HG02973 (cell line): Measurements from ENCODE around the gene TNIP1.
A peak's percentile ranks its signal among the peaks of the same experiment; 100 is the strongest.

ENCODE experiments used
- ATAC-seq: cut with Tn5 transposase; IDR thresholded peaks from one replicate; pipeline ENCODE4 v1.9.1; 2021; ENCODE audit warnings: moderate library complexity; ENCODE audit not compliant: unreplicated experiment

TNIP1 gene

GRCh38 chr5:151047814-151048425, 32.9 kb downstream of the TNIP1 start:
- ATAC-seq: peak; percentile 72

- ATAC-seq: no peak
Observed at GRCh38 chr5:151042453-151043093, 38.3 kb downstream of the TNIP1 start.

DNA sequence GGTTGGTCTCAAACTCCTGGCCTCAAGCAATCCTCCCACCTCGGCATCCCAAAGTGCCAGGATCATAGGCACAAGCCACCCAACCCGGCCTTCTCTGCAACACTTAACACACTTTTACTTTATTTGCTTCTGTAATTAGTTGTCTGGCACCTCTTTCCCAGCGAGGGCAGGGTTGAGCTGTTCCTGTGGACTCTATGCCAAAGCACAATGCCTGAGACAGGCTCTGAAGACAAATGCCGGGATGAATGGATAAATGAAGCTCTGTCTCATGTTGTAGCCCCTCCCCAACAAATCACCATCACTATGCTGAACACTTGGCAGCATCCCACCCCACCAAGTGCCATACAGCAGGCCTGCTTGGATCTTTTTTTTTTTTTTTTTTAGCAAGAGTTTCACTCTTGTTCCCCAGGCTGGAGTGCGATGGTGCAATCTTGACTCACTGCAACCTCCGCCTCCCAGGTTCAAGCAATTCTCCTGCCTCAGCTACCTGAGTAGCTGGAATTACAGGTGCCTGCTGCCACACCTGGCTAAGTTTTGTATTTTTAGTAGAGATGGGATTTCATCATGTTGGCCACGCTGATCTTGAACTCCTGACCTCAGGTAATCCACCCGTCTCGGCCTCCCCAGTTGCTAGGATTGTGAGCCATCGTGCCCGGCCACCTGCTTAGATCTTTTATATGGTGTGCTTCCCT, 39.1 kb downstream of the TNIP1 start:
- no peak for ATAC-seq

- ATAC-seq: no peak
Observed at GRCh38 chr5:151040211-151040747, 40.6 kb downstream of the TNIP1 start.

- ATAC-seq: no peak
Observed at GRCh38 chr5:151039665-151040064, 41.2 kb downstream of the TNIP1 start.

- no peak for ATAC-seq
Observed at GRCh38 chr5:151038801-151039238, 42.0 kb downstream of the TNIP1 start.

DNA sequence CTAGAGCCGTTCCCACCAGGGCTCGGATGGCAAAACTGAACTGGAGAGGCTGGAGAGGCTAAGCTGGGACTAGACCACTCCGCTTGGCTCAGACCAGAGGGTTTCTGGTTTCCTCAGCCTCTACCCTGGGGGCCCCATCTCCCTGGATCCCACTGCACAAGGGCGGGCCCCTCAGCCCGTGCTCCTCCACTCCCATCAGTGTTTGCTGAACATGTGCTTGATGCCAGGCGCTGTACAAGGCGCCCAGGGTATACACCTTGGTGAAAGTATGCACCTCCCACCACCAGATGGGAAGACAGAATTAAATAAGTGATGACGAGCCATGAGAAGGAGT, 42.5 kb downstream of the TNIP1 start:
- no peak for ATAC-seq

- ATAC-seq: no peak
Observed at GRCh38 chr5:151037561-151038411, 43.0 kb downstream of the TNIP1 start.

- ATAC-seq: no peak
Observed at GRCh38 chr5:151036556-151036955, 44.3 kb downstream of the TNIP1 start.

DNA sequence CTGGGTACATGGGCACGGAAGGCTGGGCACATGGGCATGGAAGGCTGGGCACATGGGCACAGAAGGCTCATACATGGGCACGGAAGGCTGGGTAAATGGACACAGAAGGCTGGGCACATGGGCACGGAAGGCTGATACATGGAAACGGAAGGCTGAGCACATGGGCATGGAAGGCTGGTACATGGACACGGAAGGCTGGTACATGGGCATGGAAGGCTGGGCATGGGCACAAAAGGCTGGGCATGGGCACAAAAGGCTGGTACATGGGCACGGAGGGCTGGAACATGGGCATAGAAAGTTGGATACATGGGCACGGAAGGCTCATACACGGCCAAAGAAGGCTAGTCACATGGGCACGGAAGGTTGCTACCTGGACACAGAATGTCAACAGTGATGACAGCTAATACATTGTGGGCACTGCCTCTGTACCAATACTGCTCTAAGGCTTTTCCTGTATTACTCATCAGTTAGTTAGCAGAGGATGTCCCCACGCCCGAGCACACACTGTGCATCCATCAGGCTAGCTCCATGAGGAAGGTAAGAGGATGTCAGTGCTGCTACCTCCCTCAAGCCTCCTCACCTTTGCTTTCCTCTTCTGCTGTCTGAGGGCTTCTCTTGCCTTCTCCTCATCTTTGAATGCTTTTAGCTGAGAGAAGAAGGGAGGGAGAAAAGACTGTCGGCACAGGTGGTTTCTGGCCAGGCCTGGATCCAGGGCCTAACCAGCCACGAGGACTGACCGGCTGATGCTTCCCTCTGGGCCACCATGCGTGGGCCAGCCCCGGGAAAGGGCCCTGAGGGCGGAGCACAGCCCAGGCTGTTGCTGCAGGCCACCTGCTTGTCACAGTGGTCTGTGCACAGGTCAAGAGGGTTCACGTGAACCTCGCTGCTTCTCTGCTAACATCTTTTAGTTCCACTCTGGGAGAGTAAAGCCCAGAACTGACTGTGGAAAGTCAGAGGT, 46.1 kb downstream of the TNIP1 start:
- ATAC-seq: no peak

GRCh38 chr5:151033217-151033934, 47.5 kb downstream of the TNIP1 start:
- ATAC-seq: no peak

DNA sequence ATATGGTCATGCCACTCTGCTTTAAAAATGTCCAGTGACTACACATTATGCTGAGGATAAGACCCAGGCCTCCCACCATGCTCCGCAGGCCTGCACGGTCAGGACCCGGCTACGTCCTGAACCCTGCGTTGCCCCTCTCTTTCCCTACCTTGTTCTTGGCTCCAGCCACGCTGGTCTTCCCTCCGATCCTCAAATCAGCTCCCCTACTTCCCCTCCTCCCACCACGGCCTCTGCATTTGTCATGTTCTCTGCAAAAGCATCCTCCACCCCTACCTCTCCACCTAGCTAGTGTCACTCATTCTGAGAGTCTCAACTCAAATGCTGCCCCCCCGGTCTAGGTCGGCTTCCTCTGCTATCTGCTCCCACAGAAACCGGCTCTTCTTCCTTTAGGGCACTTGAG, 49.3 kb downstream of the TNIP1 start:
- ATAC-seq: no peak

- ATAC-seq: no peak
Observed at GRCh38 chr5:151030379-151030778, 50.5 kb downstream of the TNIP1 start.

DNA sequence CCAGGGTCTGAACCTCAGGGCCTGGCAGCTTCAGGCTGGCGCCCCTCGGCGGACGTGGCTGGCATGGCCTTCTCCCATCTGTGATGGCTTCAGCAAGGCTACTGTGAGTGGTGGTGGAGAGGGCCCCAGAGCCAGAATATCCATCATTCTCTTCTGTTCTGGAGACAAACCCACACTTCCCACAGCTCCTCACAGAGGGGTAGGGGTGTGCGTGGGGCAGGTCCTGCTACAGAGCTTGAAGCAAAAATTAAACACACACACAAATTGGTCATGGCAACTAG, 50.8 kb downstream of the TNIP1 start:
- no peak for ATAC-seq

DNA sequence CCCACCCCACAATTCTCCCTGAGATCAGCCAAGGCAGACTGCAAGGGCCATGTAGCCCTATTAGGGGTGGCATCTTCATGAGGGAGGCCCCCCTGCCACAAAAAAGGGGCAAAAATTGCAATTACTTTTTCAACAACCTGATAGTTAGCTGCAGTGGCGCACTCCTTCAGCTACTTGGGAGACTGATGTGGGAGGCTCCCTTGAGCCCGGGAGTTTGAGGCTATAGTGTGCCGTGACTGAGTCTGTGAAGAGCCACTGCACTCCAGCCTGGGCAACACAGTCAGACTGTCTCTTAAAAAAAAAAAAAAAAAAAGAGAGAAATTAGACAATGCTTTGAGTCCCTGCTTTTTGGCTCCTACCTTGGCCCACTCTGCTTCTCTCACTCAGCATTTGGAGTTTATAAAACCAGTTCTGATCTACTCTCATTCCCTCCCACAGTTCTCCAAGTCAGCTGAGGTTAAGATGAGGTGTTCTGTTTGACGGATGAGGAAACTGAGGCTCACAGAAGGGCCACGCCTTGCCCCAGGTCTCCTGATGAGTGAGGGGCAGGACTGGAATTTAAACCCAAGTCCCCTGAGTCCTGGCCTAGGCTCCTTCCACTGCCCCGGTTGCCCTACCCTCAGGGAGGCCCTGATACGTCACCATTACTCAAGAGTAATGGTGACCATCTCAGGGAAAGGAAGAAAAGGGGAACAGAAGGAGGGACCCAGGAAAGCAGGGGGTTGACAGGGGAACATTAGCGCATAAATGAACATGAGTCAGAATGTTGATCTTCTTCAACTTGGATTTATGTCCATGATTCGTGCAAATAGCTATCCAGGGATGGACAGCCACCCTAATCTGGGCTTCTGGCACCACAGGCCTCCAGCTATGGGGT, 51.4 kb downstream of the TNIP1 start:
- no peak for ATAC-seq

- no peak for ATAC-seq
Observed at GRCh38 chr5:151028717-151029116, 52.1 kb downstream of the TNIP1 start.

DNA sequence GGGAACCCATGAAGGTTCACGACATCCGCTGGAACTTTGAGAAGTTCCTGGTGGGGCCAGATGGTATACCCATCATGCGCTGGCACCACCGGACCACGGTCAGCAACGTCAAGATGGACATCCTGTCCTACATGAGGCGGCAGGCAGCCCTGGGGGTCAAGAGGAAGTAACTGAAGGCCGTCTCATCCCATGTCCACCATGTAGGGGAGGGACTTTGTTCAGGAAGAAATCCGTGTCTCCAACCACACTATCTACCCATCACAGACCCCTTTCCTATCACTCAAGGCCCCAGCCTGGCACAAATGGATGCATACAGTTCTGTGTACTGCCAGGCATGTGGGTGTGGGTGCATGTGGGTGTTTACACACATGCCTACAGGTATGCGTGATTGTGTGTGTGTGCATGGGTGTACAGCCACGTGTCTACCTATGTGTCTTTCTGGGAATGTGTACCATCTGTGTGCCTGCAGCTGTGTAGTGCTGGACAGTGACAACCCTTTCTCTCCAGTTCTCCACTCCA, 52.8 kb downstream of the TNIP1 start:
- ATAC-seq: no peak

DNA sequence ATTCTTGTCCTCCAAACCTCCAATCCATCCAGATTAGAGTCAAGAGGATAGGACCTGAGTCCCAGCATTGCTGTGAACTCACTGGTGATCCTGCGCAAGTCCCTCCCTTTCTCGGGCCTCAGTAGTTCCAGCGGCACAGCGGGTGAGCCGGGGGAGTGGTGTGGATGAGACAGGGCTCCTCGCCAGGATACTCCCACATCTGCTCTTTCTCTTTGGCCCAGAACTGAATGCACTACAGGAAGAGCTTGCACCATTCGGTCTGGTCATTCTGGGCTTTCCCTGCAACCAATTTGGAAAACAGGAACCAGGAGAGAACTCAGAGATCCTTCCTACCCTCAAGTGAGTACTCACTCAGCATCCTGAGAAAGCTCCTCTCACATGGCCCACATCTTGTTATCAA, 54.2 kb downstream of the TNIP1 start:
- ATAC-seq: no peak

- no peak for ATAC-seq
Observed at GRCh38 chr5:151026088-151026487, 54.7 kb downstream of the TNIP1 start.
